Measurements from ENCODE around the gene SUSD3. TPM values are rescaled to one million over a fixed set of nuclear protein-coding genes. Genes with fewer than 3 reads are reported as not detected.

Gene SUSD3
- total RNA-seq, 1 experiment from 2014 or later: 9.0 TPM

DNA sequence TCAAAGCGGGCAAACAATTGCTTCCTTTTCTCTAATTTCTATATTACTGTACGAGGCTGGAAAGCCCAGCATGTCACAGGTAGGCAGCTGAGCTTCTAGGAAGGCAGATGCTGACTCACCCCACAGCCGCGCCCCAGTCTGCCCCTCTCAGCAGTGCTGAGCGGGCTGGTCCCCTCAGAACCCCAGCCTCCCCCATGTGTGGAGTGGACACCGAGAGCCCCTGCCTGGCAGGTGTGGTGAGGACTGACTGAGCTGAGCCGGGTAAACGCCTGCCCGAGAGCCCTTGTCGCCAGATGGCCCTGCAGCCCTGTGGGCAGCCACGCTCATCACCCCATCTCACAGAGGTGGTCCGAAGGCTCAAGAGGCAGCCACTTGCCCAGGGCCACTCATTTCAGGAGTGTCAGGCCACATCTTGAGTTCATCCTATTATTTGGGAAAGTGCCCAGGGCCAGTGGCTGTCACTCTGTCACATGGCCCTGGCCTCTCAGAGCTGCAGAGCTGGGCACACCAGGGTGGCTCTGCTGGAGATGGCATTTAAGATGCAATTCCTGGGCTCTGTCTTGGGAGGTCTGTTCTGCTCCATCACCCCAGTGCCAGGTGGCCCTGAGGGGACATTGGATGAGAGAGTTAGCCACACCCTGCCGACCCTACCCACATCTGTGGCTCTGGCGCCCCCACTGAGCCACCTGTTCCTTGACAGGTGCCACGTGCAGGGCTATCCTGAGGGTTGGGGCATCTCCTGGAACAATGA lies 50.0 kb downstream of the SUSD3 start:
- Histone ChIP-seq H2BK20ac (ENCODE audit: low read depth, low read length, poor library complexity, severe bottlenecking) (no peak overlapping the region), H3K23me2 (ENCODE audit: insufficient read length, low read depth, low read length, poor library complexity, severe bottlenecking) (no peaks in the 10 kb centered on the region), H2BK120ac (ENCODE audit: low read depth, low read length, poor library complexity, severe bottlenecking) (no peak overlapping the region), H3K9ac (ENCODE audit: extremely low read depth, insufficient read length, low read length) (no peak overlapping the region), H2BK15ac (ENCODE audit: low read depth, low read length) (no peak overlapping the region), H3K14ac (ENCODE audit: insufficient read depth, low read length) (no peak overlapping the region; the same call in 1 of the 2 replicates), H3K56ac (ENCODE audit: insufficient read length, low read depth, low read length) (no peak overlapping the region), H3T11ph (ENCODE audit: low read length) (no peak overlapping the region), H3K27ac (ENCODE audit: insufficient read length, low read depth, low read length) (no peak overlapping the region), H3K4me2 (ENCODE audit: insufficient read depth, insufficient read length, low read length) (no peak overlapping the region), H4K91ac (ENCODE audit: insufficient read length, low read depth, low read length) (no peak overlapping the region), H3K27me3 (ENCODE audit: insufficient read depth, low read length) (no peaks in the 10 kb centered on the region), H2AFZ (ENCODE audit: low read length) (no peak overlapping the region), H2BK5ac (ENCODE audit: insufficient read length, low read length) (no peak overlapping the region), H2AK5ac (ENCODE audit: insufficient read length, low read length) (no peak overlapping the region), H3K18ac (ENCODE audit: insufficient read length, low read depth, low read length) (no peak overlapping the region), H3K4ac (ENCODE audit: low read depth, low read length) (no peak overlapping the region), H4K8ac (replicated peaks; ENCODE audit: insufficient read length, low read depth, low read length) (no peak overlapping the region), H3K23ac (ENCODE audit: insufficient read length, low read depth, low read length) (no peak overlapping the region), H3K9me3 (ENCODE audit: control insufficient read depth, low read depth, low read length) (no peaks in the 10 kb centered on the region), H3K79me2 (ENCODE audit: insufficient read depth, low read length) (no peaks in the 10 kb centered on the region), H2BK12ac (ENCODE audit: insufficient read length, low read depth, low read length) (no peak overlapping the region), H3K79me1 (ENCODE audit: insufficient read depth, low read depth, low read length, poor library complexity, severe bottlenecking) (peaks cover 3% of the 10 kb centered on the region), H4K20me1 (ENCODE audit: control insufficient read depth, insufficient read depth, insufficient read length) (no peaks in the 10 kb centered on the region), H4K5ac (ENCODE audit: insufficient read length, low read depth, low read length) (no peak overlapping the region), H3K4me1 (ENCODE audit: insufficient read depth, low read length) (no peaks in the 10 kb centered on the region)
- H3K4me1 Mint-ChIP-seq: peaks cover 0 to 3% of the 10 kb centered on the region in 2 experiments; a peak in 1 of 4 replicates
- H3K27ac Mint-ChIP-seq: no peak overlapping the region
- H3K9me3 Mint-ChIP-seq: no peaks in the 10 kb centered on the region; a peak in 2 of 5 replicates
- H3K27me3 Mint-ChIP-seq (ENCODE audit: low read depth): no peaks in the 10 kb centered on the region
- WGBS (ENCODE audit: extremely low coverage, insufficient read length, low lambda C conversion rate): no CpG with 5 or more reads among the region's 15 CpGs
- H3K4me3 Mint-ChIP-seq: no peak overlapping the region
- no peak for DNase-seq
- TF ChIP-seq, protein P1, sequence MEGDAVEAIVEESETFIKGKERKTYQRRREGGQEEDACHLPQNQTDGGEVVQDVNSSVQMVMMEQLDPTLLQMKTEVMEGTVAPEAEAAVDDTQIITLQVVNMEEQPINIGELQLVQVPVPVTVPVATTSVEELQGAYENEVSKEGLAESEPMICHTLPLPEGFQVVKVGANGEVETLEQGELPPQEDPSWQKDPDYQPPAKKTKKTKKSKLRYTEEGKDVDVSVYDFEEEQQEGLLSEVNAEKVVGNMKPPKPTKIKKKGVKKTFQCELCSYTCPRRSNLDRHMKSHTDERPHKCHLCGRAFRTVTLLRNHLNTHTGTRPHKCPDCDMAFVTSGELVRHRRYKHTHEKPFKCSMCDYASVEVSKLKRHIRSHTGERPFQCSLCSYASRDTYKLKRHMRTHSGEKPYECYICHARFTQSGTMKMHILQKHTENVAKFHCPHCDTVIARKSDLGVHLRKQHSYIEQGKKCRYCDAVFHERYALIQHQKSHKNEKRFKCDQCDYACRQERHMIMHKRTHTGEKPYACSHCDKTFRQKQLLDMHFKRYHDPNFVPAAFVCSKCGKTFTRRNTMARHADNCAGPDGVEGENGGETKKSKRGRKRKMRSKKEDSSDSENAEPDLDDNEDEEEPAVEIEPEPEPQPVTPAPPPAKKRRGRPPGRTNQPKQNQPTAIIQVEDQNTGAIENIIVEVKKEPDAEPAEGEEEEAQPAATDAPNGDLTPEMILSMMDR (conservative IDR thresholded peaks at IDR 0.05): no peak
- peaks cover 0 to 8% (median 3%) of the 10 kb centered on the region in 3 experiments; a peak in 5 of 7 replicates for H3K36me3 Mint-ChIP-seq (ENCODE audit: insufficient read depth in 1 of 3, low read depth in 3 of 3)

Measured in H9 (cell line).